Endothelial cell of umbilical vein (primary cell): ENCODE data around the gene TRABD. TPM values are rescaled to one million over a fixed set of nuclear protein-coding genes. Genes with fewer than 3 reads are reported as not detected.
"Not testable (repeated sequence)": the region's sequence is repeated elsewhere in the genome, so short reads cannot be mapped to it uniquely, and the experiment has no call there.

Source experiments
- BruUV-seq: library from RNA; stranded (reverse); fragments of 400-500 nt; replicated peaks from 2 replicates; lab custom pipeline; 2021; lab: Mats Ljungman, UMichigan
- CTCF ChIA-PET: fragments of 300-600, 350-600 bp; sonication (Branson Sonifier 250); formaldehyde crosslinking; loops from one replicate; lab custom pipeline; 2021; ENCODE audit warnings: antibody characterized with exemption, inconsistent platforms; lab: Charles Lee
- POLR2A ChIA-PET: fragments of 300-600, 350-600 bp; sonication (Branson Sonifier 250); formaldehyde crosslinking; loops from one replicate; lab custom pipeline; 2021; ENCODE audit warnings: antibody characterized with exemption, inconsistent platforms; lab: Charles Lee
- DNase-seq: peaks from one replicate; pipeline ENCODE4 v3.0.0-alpha.2; 2011; ENCODE audit warnings: low read depth, low spot score
- FAIRE-seq: peaks from 2 replicates; lab custom pipeline; 2011; peaks lifted over from hg19 to GRCh38; lab: Jason Lieb, UNC
- H2AFZ ChIP-seq: 2 replicates; pipeline ENCODE4 v1.6.0; 2012; ENCODE audit warnings: low read depth, low read length, control low read depth, inconsistent platforms
- H3K27ac ChIP-seq: 2 replicates; pipeline ENCODE4 v1.5.1; 2011; ENCODE audit warnings: low read depth, mild to moderate bottlenecking, control low read depth, low read length, moderate library complexity; ENCODE audit not compliant: insufficient read depth
- H3K27me3 ChIP-seq, 2 experiments: 2 replicates each; pipeline versions ENCODE4 v1.6.0 to v1.6.1; 2011; ENCODE audit warnings: low read length in 2 of 2, mixed read lengths in 1 of 2; ENCODE audit not compliant: control insufficient read depth in 2 of 2, insufficient read depth in 2 of 2
- H3K36me3 ChIP-seq, 2 experiments: 2 replicates in 1 of 2; 3 replicates in 1 of 2; pipeline ENCODE4 v1.5.1; 2011; ENCODE audit warnings: low read length in 2 of 2, mild to moderate bottlenecking in 1 of 2, moderate library complexity in 1 of 2; ENCODE audit not compliant: control insufficient read depth in 2 of 2, insufficient read depth in 2 of 2; ENCODE audit errors: extremely low read depth in 1 of 2
- H3K4me1 ChIP-seq: 3 replicates; pipeline ENCODE4 v1.5.1; 2011; ENCODE audit warnings: mild to moderate bottlenecking, low read length; ENCODE audit not compliant: control insufficient read depth, insufficient read depth; ENCODE audit errors: extremely low read depth
- H3K4me2 ChIP-seq: 2 replicates; pipeline ENCODE4 v1.6.1; 2011; ENCODE audit warnings: low read length, control low read depth, mixed read lengths; ENCODE audit not compliant: insufficient read depth
- H3K4me3 ChIP-seq, 3 experiments: fragments of 200-600 bp in 1 of 3; sonication (generic), shearing (Covaris generic) in 1 of 3; replicated peaks in 1 of 3; 2 replicates each; pipeline ENCODE4 v1.5.1; 2011 to 2016; ENCODE audit warnings: control low read depth in 3 of 3, low read length in 3 of 3, mild to moderate bottlenecking in 2 of 3, inconsistent platforms in 1 of 3, low read depth in 1 of 3, moderate library complexity in 1 of 3; ENCODE audit not compliant: insufficient read depth in 1 of 3
- H3K79me2 ChIP-seq: 2 replicates; pipeline ENCODE4 v1.6.0; 2012; ENCODE audit warnings: low read length, inconsistent platforms; ENCODE audit not compliant: control insufficient read depth, insufficient read depth
- H3K9ac ChIP-seq: replicated peaks from 2 replicates; pipeline ENCODE3; 2011; ENCODE audit warnings: low read length, control low read depth; ENCODE audit not compliant: insufficient read depth; ENCODE audit errors: extremely low read depth
- H3K9me1 ChIP-seq: replicated peaks from 3 replicates; pipeline ENCODE4 v1.6.0; 2011; ENCODE audit warnings: mild to moderate bottlenecking, low read length; ENCODE audit not compliant: control insufficient read depth, insufficient read depth; ENCODE audit errors: extremely low read depth
- H3K9me3 ChIP-seq: replicated peaks from 2 replicates; pipeline ENCODE4 v1.5.1; 2012; ENCODE audit warnings: low read length, inconsistent platforms; ENCODE audit not compliant: control insufficient read depth, insufficient read depth
- H4K20me1 ChIP-seq: replicated peaks from 2 replicates; pipeline ENCODE3; 2011; ENCODE audit warnings: mild to moderate bottlenecking, low read length; ENCODE audit not compliant: control insufficient read depth, insufficient read depth; ENCODE audit errors: extremely low read depth
- EZH2 ChIP-seq: IDR thresholded peaks from 2 replicates; pipeline ENCODE4 v1.6.1; 2012; ENCODE audit warnings: borderline replicate concordance, low read depth, mild to moderate bottlenecking, moderate library complexity, low read length, inconsistent platforms; ENCODE audit not compliant: severe bottlenecking
- GATA2 ChIP-seq: IDR thresholded peaks from 2 replicates; pipeline ENCODE4 v1.7.0; 2011; ENCODE audit warnings: low read depth, mild to moderate bottlenecking, moderate library complexity, mixed read lengths, low read length; ENCODE audit not compliant: insufficient read length, insufficient read depth
- JUN ChIP-seq: IDR thresholded peaks from 2 replicates; pipeline ENCODE4 v1.6.1; 2011; ENCODE audit warnings: borderline replicate concordance, low read depth; ENCODE audit not compliant: insufficient read length, insufficient read depth
- MYC ChIP-seq: IDR thresholded peaks from one replicate; pipeline ENCODE4 v1.6.1; 2011; ENCODE audit warnings: mild to moderate bottlenecking, low read depth, low read length
- POLR2A ChIP-seq: IDR thresholded peaks from 2 replicates; pipeline ENCODE4 v1.6.1; 2012; ENCODE audit warnings: low read depth, mild to moderate bottlenecking, control low read depth, low read length
- dilution Hi-C: fragments of 300-500 bp; cut with MboI; formaldehyde crosslinking; loops from one replicate; pipeline ENCODE4 v1.15.0; 2019; ENCODE audit warnings: low sequenced_read_pairs; ENCODE audit not compliant: extremely low pct_ligation_motif_present
- intact Hi-C: fragments of 100-400 bp; cut with micrococcal nuclease; formaldehyde crosslinking; loops from one replicate; pipeline ENCODE4 v1.10.0; 2022
- polyA plus RNA-seq, 4 experiments: library from polyadenylated mRNA; depleted of rRNA in 3 of 4; stranded (reverse) in 3 of 4; unstranded in 1 of 4; fragments of >200 nt; gene quantifications; 2 replicates each; pipeline versions ENCODE4 v1.2.1 to v1.2.3, GENCODE V29; 2011 to 2012; ENCODE audit warnings: missing spikeins in 1 of 4
- total RNA-seq: library from RNA; stranded (reverse); gene quantifications from 2 replicates; pipeline ENCODE4 v1.2.3, GENCODE V29; 2021
- TF ChIP-seq, protein P1 (sequence below), 2 donors: IDR thresholded peaks; 1 replicate in 1 of 2; 2 replicates in 1 of 2; pipeline ENCODE4 v1.5.1; 2011; ENCODE audit warnings: low read length in 2 of 2, mild to moderate bottlenecking in 2 of 2, moderate library complexity in 2 of 2, control low read depth in 1 of 2, inconsistent platforms in 1 of 2, low read depth in 1 of 2; ENCODE audit not compliant: insufficient read depth in 1 of 2; ENCODE audit errors: extremely low read depth in 1 of 2

TRABD gene
- total and polyA plus RNA-seq, 2 donors (not counting 3 experiments of a cell fraction or from before 2014, with no cell fraction given): 46.8 to 48.4 TPM

DNA sequence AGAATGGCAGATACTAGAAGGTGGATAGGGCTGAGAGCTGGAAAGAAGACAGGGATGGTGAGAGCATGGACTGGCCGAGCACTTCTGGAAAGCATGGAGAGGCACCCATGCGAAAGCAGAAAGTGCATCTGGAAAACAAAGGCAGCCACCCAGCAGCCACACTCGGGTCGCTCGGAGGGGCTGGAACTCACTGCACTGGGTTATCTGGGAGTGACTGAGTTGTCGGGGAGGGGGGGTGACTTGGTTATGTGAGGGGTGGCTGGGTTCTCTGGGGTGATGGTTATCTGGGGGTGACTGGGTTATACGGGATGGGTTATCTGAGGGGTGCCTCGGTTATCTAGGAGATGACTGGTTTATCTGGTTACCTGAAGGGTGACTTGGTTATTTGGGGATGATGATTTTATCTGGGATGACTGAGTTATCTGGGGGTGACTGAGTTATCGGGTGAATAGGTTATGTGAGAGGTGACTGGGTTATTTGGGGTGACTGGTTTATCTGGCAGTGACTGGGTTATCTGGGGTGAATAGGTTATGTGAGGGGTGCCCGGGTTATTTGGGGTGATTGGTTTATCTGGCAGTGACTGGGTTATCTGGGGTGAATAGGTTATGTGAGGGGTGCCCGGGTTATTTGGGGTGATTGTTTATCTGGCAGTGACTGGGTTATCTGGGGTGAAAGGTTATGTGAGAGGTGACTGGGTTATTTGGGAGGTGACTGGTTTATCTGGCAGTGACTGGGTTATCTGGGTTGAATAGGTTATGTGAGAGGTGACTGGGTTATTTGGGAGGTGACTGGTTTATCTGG lies 17.8 kb upstream of the TRABD start:
- no peak for FAIRE-seq
- CTCF ChIA-PET: no interaction called here
- no TSS peak for BruUV-seq

DNA sequence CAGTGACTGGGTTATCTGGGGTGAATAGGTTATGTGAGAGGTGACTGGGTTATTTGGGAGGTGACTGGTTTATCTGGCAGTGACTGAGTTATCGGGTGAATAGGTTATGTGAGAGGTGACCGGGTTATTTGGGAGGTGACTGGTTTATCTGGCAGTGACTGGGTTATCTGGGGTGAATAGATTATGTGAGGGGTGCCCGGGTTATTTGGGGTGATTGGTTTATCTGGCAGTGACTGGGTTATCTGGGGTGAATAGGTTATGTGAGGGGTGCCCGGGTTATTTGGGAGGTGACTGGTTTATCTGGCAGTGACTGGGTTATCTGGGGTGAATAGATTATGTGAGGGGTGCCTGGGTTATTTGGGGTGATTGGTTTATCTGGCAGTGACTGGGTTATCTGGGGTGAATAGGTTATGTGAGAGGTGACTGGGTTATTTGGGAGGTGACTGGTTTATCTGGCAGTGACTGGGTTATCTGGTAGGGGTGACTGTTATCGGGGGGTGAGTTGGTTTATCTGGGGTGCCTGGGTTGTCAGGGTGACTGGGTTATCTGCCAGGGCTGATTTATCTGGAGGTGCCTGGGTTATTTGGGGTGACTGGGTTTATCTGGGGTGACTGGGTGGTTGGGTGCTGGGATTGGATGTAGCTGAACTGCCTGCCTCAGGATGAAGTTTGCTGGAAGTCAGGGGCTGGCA lies 17.1 kb upstream of the TRABD start:
- H3K9me1 ChIP-seq, H2AFZ ChIP-seq, H3K4me1 ChIP-seq, H4K20me1 ChIP-seq, H3K36me3 ChIP-seq, CTCF ChIA-PET, H3K27ac ChIP-seq, H3K79me2 ChIP-seq, DNase-seq, H3K27me3 ChIP-seq, dilution Hi-C loops, BruUV-seq, intact Hi-C loops, POLR2A ChIA-PET, H3K9me3 ChIP-seq, H3K9ac ChIP-seq, FAIRE-seq, H3K4me3 ChIP-seq, H3K4me2 ChIP-seq: not testable (repeated sequence)

More for the DNA sequence above, 17.8 kb upstream of the TRABD start:
- Histone ChIP-seq H3K4me2 (no peak overlapping the region), H3K9ac (no peak overlapping the region), H3K36me3 (peaks cover 0 to 2% of the 10 kb centered on the region in 2 experiments), H3K79me2 (no peaks in the 10 kb centered on the region), H3K9me3 (no peaks in the 10 kb centered on the region), H2AFZ (no peak overlapping the region), H3K4me3 (no peak overlapping the region), H3K27ac (no peak overlapping the region), H4K20me1 (no peaks in the 10 kb centered on the region), H3K9me1 (no peaks in the 10 kb centered on the region), H3K27me3 (no peaks in the 10 kb centered on the region), H3K4me1 (peaks cover 4% of the 10 kb centered on the region)
- POLR2A ChIA-PET: no interaction called here
- intact Hi-C loops: no loop called here
- TF ChIP-seq JUN (no peak), EZH2 (no peak), MYC (no peak), POLR2A (no peak), GATA2 (no peak)
- TF ChIP-seq, protein P1, sequence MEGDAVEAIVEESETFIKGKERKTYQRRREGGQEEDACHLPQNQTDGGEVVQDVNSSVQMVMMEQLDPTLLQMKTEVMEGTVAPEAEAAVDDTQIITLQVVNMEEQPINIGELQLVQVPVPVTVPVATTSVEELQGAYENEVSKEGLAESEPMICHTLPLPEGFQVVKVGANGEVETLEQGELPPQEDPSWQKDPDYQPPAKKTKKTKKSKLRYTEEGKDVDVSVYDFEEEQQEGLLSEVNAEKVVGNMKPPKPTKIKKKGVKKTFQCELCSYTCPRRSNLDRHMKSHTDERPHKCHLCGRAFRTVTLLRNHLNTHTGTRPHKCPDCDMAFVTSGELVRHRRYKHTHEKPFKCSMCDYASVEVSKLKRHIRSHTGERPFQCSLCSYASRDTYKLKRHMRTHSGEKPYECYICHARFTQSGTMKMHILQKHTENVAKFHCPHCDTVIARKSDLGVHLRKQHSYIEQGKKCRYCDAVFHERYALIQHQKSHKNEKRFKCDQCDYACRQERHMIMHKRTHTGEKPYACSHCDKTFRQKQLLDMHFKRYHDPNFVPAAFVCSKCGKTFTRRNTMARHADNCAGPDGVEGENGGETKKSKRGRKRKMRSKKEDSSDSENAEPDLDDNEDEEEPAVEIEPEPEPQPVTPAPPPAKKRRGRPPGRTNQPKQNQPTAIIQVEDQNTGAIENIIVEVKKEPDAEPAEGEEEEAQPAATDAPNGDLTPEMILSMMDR (IDR thresholded peaks at IDR 0.05; ENCODE audit: extremely low read depth in 1 of 2, insufficient read depth in 1 of 2, low read depth in 1 of 2, low read length in 2 of 2): no peak
- dilution Hi-C loops: no loop called here
- no peak for DNase-seq
